T follicular helper cell (primary cell): ENCODE data around the gene RELA.

Source experiments
- DNase-seq: peaks from one replicate; pipeline ENCODE4 v3.0.0-alpha.2; 2020; ENCODE audit warnings: low read depth

The RELA gene

GRCh38 chr11:65613091-65613928, 49.4 kb downstream of the RELA start:
- DNase-seq = no peak

GRCh38 chr11:65612691-65613090, 50.0 kb downstream of the RELA start:
- DNase-seq = no peak

- DNase-seq = no peak
These were observed 50.7 kb downstream of the RELA start for GRCh38 chr11:65611758-65612603.

- no peak for DNase-seq
These were observed 51.5 kb downstream of the RELA start for GRCh38 chr11:65611028-65611757.

- DNase-seq = no peak
These were observed 52.3 kb downstream of the RELA start for GRCh38 chr11:65610404-65610803.

- DNase-seq = no peak
These were observed 53.1 kb downstream of the RELA start for GRCh38 chr11:65609665-65610064.

- no peak for DNase-seq
These were observed 53.5 kb downstream of the RELA start for GRCh38 chr11:65609229-65609628.

- no peak for DNase-seq
These were observed 54.9 kb downstream of the RELA start for GRCh38 chr11:65607614-65608426.

GRCh38 chr11:65606876-65607613, 55.7 kb downstream of the RELA start:
- DNase-seq = no peak

- DNase-seq = no peak
These were observed 58.5 kb downstream of the RELA start for GRCh38 chr11:65604258-65604657.
